ENCODE measurements around the gene SUGCT.

Gene SUGCT

GRCh38 chr7:40889539-40889938 lies 754.7 kb downstream of the SUGCT start:
- H4K20me1 ChIP-seq (ENCODE audit: insufficient read depth, low read length, poor library complexity, severe bottlenecking) = no peaks in the 10 kb centered on the region
- H3K4me1 ChIP-seq (ENCODE audit: insufficient read depth, low read length, poor library complexity, severe bottlenecking) = no peaks in the 10 kb centered on the region
- no peak overlapping the region for H3K4me3 ChIP-seq (ENCODE audit: low read length, poor library complexity, severe bottlenecking)
- H2AFZ ChIP-seq (ENCODE audit: low read length) = no peak overlapping the region
- H3K9ac ChIP-seq (ENCODE audit: low read depth, low read length, poor library complexity, severe bottlenecking) = no peak overlapping the region
- TF ChIP-seq, protein P1, sequence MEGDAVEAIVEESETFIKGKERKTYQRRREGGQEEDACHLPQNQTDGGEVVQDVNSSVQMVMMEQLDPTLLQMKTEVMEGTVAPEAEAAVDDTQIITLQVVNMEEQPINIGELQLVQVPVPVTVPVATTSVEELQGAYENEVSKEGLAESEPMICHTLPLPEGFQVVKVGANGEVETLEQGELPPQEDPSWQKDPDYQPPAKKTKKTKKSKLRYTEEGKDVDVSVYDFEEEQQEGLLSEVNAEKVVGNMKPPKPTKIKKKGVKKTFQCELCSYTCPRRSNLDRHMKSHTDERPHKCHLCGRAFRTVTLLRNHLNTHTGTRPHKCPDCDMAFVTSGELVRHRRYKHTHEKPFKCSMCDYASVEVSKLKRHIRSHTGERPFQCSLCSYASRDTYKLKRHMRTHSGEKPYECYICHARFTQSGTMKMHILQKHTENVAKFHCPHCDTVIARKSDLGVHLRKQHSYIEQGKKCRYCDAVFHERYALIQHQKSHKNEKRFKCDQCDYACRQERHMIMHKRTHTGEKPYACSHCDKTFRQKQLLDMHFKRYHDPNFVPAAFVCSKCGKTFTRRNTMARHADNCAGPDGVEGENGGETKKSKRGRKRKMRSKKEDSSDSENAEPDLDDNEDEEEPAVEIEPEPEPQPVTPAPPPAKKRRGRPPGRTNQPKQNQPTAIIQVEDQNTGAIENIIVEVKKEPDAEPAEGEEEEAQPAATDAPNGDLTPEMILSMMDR (conservative IDR thresholded peaks at IDR 0.05; ENCODE audit: low read length) = no peak
- no peak for TF ChIP-seq EZH2phosphoT487 (IDR thresholded peaks at IDR 0.05; ENCODE audit: borderline replicate concordance)
- no peak overlapping the region for H3K4me2 ChIP-seq (ENCODE audit: low read depth, low read length, poor library complexity, severe bottlenecking)
- H3K79me2 ChIP-seq (ENCODE audit: insufficient read depth, low read length) = no peaks in the 10 kb centered on the region
- no peaks in the 10 kb centered on the region for H3K9me2 ChIP-seq (replicated peaks; ENCODE audit: low read depth, low read length)
- no peaks in the 10 kb centered on the region for H3K36me3 ChIP-seq (ENCODE audit: insufficient read depth, low read length)
- H3K27me3 ChIP-seq (ENCODE audit: insufficient read depth, low read length, poor library complexity, severe bottlenecking) = no peaks in the 10 kb centered on the region
- no peaks in the 10 kb centered on the region for H3F3A ChIP-seq (ENCODE audit: low read depth)
- peaks cover 2% of the 10 kb centered on the region; the same call in 1 of the 2 replicates for H3K9me3 ChIP-seq (ENCODE audit: insufficient read depth, low read depth, low read length)

DNA sequence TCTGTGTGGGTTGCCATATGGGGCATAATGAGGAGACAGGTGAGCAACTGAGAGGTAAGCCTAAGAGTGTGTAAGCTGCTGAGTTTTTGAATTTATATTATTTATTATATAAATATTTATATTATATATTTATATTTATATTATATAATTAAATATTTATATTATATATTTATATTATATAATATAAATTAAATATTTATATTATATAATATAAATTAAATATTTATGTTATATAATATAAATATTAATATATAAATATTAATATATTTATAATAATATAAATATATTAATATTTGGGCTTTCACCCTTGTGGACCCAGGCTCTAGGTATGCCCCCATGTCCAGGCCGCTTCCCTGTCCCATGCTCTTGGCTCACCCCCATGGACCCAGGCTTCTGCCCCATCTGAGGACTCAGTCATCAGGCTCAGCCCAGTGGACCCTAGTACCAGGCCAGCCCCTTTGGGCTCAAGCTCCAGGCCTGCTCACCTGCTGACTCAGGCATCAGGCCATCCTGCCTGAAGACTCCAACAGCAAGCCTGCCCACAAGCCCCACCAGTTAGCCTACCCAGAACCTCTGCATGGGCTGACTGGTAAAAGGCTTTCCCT lies 755.4 kb downstream of the SUGCT start:
- no peaks in the 10 kb centered on the region for H3K36me3 ChIP-seq (ENCODE audit: insufficient read depth, low read length)
- no peak overlapping the region for H3K9ac ChIP-seq (ENCODE audit: low read depth, low read length, poor library complexity, severe bottlenecking)
- no peaks in the 10 kb centered on the region for H3K9me2 ChIP-seq (replicated peaks; ENCODE audit: low read depth, low read length)
- H3K4me3 ChIP-seq (ENCODE audit: low read length, poor library complexity, severe bottlenecking) = no peak overlapping the region
- H2AFZ ChIP-seq (ENCODE audit: low read length) = no peak overlapping the region
- H3K4me2 ChIP-seq (ENCODE audit: low read depth, low read length, poor library complexity, severe bottlenecking) = no peak overlapping the region
- no peaks in the 10 kb centered on the region for H3F3A ChIP-seq (ENCODE audit: low read depth)
- H3K9me3 ChIP-seq (ENCODE audit: insufficient read depth, low read depth, low read length) = peaks cover 2% of the 10 kb centered on the region; the same call in 1 of the 2 replicates
- TF ChIP-seq, protein P1 (conservative IDR thresholded peaks at IDR 0.05; ENCODE audit: low read length) = no peak
- no peak for TF ChIP-seq EZH2phosphoT487 (IDR thresholded peaks at IDR 0.05; ENCODE audit: borderline replicate concordance)
- no peaks in the 10 kb centered on the region for H3K79me2 ChIP-seq (ENCODE audit: insufficient read depth, low read length)
- no peaks in the 10 kb centered on the region for H3K27me3 ChIP-seq (ENCODE audit: insufficient read depth, low read length, poor library complexity, severe bottlenecking)
- no peaks in the 10 kb centered on the region for H4K20me1 ChIP-seq (ENCODE audit: insufficient read depth, low read length, poor library complexity, severe bottlenecking)
- no peaks in the 10 kb centered on the region for H3K4me1 ChIP-seq (ENCODE audit: insufficient read depth, low read length, poor library complexity, severe bottlenecking)

DNA sequence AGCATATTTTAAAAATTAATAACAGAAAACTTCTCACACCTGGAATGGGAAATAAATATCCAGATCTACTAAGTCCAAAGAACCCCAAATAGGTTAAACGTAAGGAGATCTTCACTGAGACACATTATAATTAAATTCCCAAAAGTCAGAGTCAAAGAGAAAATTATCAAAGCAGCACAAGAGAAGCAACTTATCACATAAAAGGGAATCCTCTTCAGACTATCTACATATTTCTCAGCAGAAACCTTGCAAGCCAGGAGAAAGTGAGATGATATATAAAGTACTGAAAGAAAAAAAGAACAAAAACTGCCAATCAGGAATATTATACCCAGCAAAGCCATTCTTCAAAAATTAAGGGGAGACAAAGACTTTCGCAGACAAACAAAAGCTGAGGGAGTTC lies 756.4 kb downstream of the SUGCT start:
- Histone ChIP-seq H3K9me3 (ENCODE audit: insufficient read depth, low read depth, low read length) (peaks cover 2% of the 10 kb centered on the region; the same call in 1 of the 2 replicates), H3K9me2 (replicated peaks; ENCODE audit: low read depth, low read length) (no peaks in the 10 kb centered on the region), H3F3A (ENCODE audit: low read depth) (no peaks in the 10 kb centered on the region), H2AFZ (ENCODE audit: low read length) (no peak overlapping the region), H4K20me1 (ENCODE audit: insufficient read depth, low read length, poor library complexity, severe bottlenecking) (no peaks in the 10 kb centered on the region), H3K4me2 (ENCODE audit: low read depth, low read length, poor library complexity, severe bottlenecking) (no peak overlapping the region), H3K79me2 (ENCODE audit: insufficient read depth, low read length) (no peaks in the 10 kb centered on the region), H3K36me3 (ENCODE audit: insufficient read depth, low read length) (no peaks in the 10 kb centered on the region), H3K4me3 (ENCODE audit: low read length, poor library complexity, severe bottlenecking) (no peak overlapping the region), H3K27me3 (ENCODE audit: insufficient read depth, low read length, poor library complexity, severe bottlenecking) (no peaks in the 10 kb centered on the region), H3K9ac (ENCODE audit: low read depth, low read length, poor library complexity, severe bottlenecking) (no peak overlapping the region), H3K4me1 (ENCODE audit: insufficient read depth, low read length, poor library complexity, severe bottlenecking) (no peaks in the 10 kb centered on the region)
- TF ChIP-seq EZH2phosphoT487 (IDR thresholded peaks at IDR 0.05; ENCODE audit: borderline replicate concordance) = no peak
- TF ChIP-seq, protein P1 (conservative IDR thresholded peaks at IDR 0.05; ENCODE audit: low read length) = no peak
